SJSA1 (cell line): ENCODE results near the gene SAFB. TPM values are rescaled to one million over a fixed set of nuclear protein-coding genes. Genes with fewer than 3 reads are reported as not detected.

ENCODE experiments used
- DNase-seq, 2 experiments: peaks; one replicate each; pipeline ENCODE4 v3.0.0-alpha.2; 2015 to 2020; ENCODE audit warnings: low spot score in 2 of 2, low read depth in 1 of 2
- H3K27ac ChIP-seq: fragments of 250-450 bp; sonication (Bioruptor Pico); 2 replicates; pipeline ENCODE4 v1.5.1; 2020; ENCODE audit warnings: mild to moderate bottlenecking, moderate library complexity
- H3K27me3 ChIP-seq: fragments of 250-450 bp; sonication (Bioruptor Pico); replicated peaks from 2 replicates; pipeline ENCODE4 v1.5.1; 2020; ENCODE audit warnings: mild to moderate bottlenecking, moderate library complexity
- H3K36me3 ChIP-seq: fragments of 250-450 bp; sonication (Bioruptor Pico); 2 replicates; pipeline ENCODE4 v1.5.1; 2020; ENCODE audit warnings: mild to moderate bottlenecking
- H3K4me1 ChIP-seq: fragments of 250-450 bp; sonication (Bioruptor Pico); replicated peaks from 2 replicates; pipeline ENCODE4 v1.6.1; 2021; ENCODE audit warnings: mild to moderate bottlenecking
- H3K4me3 ChIP-seq: fragments of 250-450 bp; sonication (Bioruptor Pico); 2 replicates; pipeline ENCODE4 v1.5.1; 2020; ENCODE audit warnings: mild to moderate bottlenecking
- H3K9me3 ChIP-seq: fragments of 250-450 bp; sonication (Bioruptor Pico); replicated peaks from 2 replicates; pipeline ENCODE4 v1.5.1; 2020; ENCODE audit warnings: mild to moderate bottlenecking
- total RNA-seq: library from RNA; depleted of rRNA; stranded (reverse); fragments of >200 nt; shearing (Covaris generic); gene quantifications from 2 replicates; pipeline ENCODE4 v1.2.3, GENCODE V29; 2014

Gene SAFB
- total RNA-seq, 1 experiment from 2014 or later = 41.0 TPM

- no peak for DNase-seq
- H3K4me1 ChIP-seq = no peaks in the 10 kb centered on the region
- H3K4me3 ChIP-seq = no peak overlapping the region
- H3K27me3 ChIP-seq = no peaks in the 10 kb centered on the region
- no peak overlapping the region for H3K27ac ChIP-seq
- H3K9me3 ChIP-seq = no peaks in the 10 kb centered on the region
- H3K36me3 ChIP-seq = peaks cover 92% of the 10 kb centered on the region
Measured at GRCh38 chr19:5590151-5590864, 32.6 kb upstream of the SAFB start.

GRCh38 chr19:5590865-5591154 lies 32.1 kb upstream of the SAFB start:
- DNase-seq = no peak
- no peaks in the 10 kb centered on the region for H3K9me3 ChIP-seq
- no peaks in the 10 kb centered on the region for H3K4me1 ChIP-seq
- no peaks in the 10 kb centered on the region for H3K27me3 ChIP-seq
- peaks cover 97% of the 10 kb centered on the region for H3K36me3 ChIP-seq
- no peak overlapping the region for H3K27ac ChIP-seq
- H3K4me3 ChIP-seq = no peak overlapping the region

GRCh38 chr19:5591476-5591875 lies 31.4 kb upstream of the SAFB start:
- H3K36me3 ChIP-seq = peaks cover 97% of the 10 kb centered on the region
- no peak overlapping the region for H3K4me3 ChIP-seq
- H3K27ac ChIP-seq = no peak overlapping the region
- no peaks in the 10 kb centered on the region for H3K9me3 ChIP-seq
- no peaks in the 10 kb centered on the region for H3K27me3 ChIP-seq
- no peak for DNase-seq
- no peaks in the 10 kb centered on the region for H3K4me1 ChIP-seq

- Histone ChIP-seq H3K36me3 (peaks cover 99% of the 10 kb centered on the region), H3K4me1 (no peaks in the 10 kb centered on the region), H3K27ac (no peak overlapping the region), H3K9me3 (no peaks in the 10 kb centered on the region), H3K4me3 (no peak overlapping the region), H3K27me3 (no peaks in the 10 kb centered on the region)
- no peak for DNase-seq
Measured at GRCh38 chr19:5592531-5593342, 30.1 kb upstream of the SAFB start.

- DNase-seq = no peak
- Histone ChIP-seq H3K4me1 (no peaks in the 10 kb centered on the region), H3K27me3 (no peaks in the 10 kb centered on the region), H3K9me3 (no peaks in the 10 kb centered on the region), H3K36me3 (peaks cover 98% of the 10 kb centered on the region), H3K4me3 (no peak overlapping the region), H3K27ac (no peak overlapping the region)
Measured at GRCh38 chr19:5593343-5594255, 29.3 kb upstream of the SAFB start.

- Histone ChIP-seq H3K27ac (no peak overlapping the region), H3K9me3 (no peaks in the 10 kb centered on the region), H3K4me3 (no peak overlapping the region), H3K4me1 (no peaks in the 10 kb centered on the region), H3K27me3 (no peaks in the 10 kb centered on the region), H3K36me3 (peaks cover 98% of the 10 kb centered on the region)
- DNase-seq = no peak
Measured at GRCh38 chr19:5594521-5594950, 28.3 kb upstream of the SAFB start.

GRCh38 chr19:5595129-5595528 lies 27.8 kb upstream of the SAFB start:
- Histone ChIP-seq H3K36me3 (peaks cover 96% of the 10 kb centered on the region), H3K27ac (no peak overlapping the region), H3K4me1 (no peaks in the 10 kb centered on the region), H3K4me3 (no peak overlapping the region), H3K27me3 (no peaks in the 10 kb centered on the region), H3K9me3 (no peaks in the 10 kb centered on the region)
- no peak for DNase-seq

GRCh38 chr19:5595745-5596144 lies 27.1 kb upstream of the SAFB start:
- no peaks in the 10 kb centered on the region for H3K27me3 ChIP-seq
- no peak overlapping the region for H3K4me3 ChIP-seq
- no peak overlapping the region for H3K27ac ChIP-seq
- peaks cover 96% of the 10 kb centered on the region for H3K36me3 ChIP-seq
- H3K9me3 ChIP-seq = no peaks in the 10 kb centered on the region
- no peak for DNase-seq
- H3K4me1 ChIP-seq = no peaks in the 10 kb centered on the region

GRCh38 chr19:5600797-5601196 lies 22.1 kb upstream of the SAFB start:
- no peaks in the 10 kb centered on the region for H3K9me3 ChIP-seq
- H3K4me1 ChIP-seq = no peaks in the 10 kb centered on the region
- H3K27ac ChIP-seq = no peak overlapping the region
- H3K27me3 ChIP-seq = no peaks in the 10 kb centered on the region
- no peak overlapping the region for H3K4me3 ChIP-seq
- DNase-seq = no peak
- H3K36me3 ChIP-seq = peaks cover 93% of the 10 kb centered on the region

- Histone ChIP-seq H3K4me3 (no peak overlapping the region), H3K9me3 (no peaks in the 10 kb centered on the region), H3K36me3 (peaks cover 94% of the 10 kb centered on the region), H3K27me3 (no peaks in the 10 kb centered on the region), H3K27ac (no peak overlapping the region), H3K4me1 (no peaks in the 10 kb centered on the region)
- DNase-seq = no peak
Measured at GRCh38 chr19:5603626-5604025, 19.3 kb upstream of the SAFB start.

- Histone ChIP-seq H3K9me3 (no peaks in the 10 kb centered on the region), H3K36me3 (peaks cover 95% of the 10 kb centered on the region), H3K27me3 (no peaks in the 10 kb centered on the region), H3K4me1 (no peaks in the 10 kb centered on the region), H3K27ac (no peak overlapping the region), H3K4me3 (no peak overlapping the region)
- DNase-seq = no peak
Measured at GRCh38 chr19:5605362-5605761, 17.5 kb upstream of the SAFB start.

GRCh38 chr19:5607318-5608275 lies 15.3 kb upstream of the SAFB start:
- Histone ChIP-seq H3K4me1 (no peaks in the 10 kb centered on the region), H3K27me3 (no peaks in the 10 kb centered on the region), H3K27ac (no peak overlapping the region), H3K9me3 (no peaks in the 10 kb centered on the region), H3K4me3 (no peak overlapping the region), H3K36me3 (peaks cover 91% of the 10 kb centered on the region)
- no peak for DNase-seq

GRCh38 chr19:5608291-5608690 lies 14.6 kb upstream of the SAFB start:
- H3K4me3 ChIP-seq = no peak overlapping the region
- H3K36me3 ChIP-seq = peaks cover 91% of the 10 kb centered on the region

More at GRCh38 chr19:5608291-5608690, 14.6 kb upstream of the SAFB start:
- Histone ChIP-seq H3K9me3 (no peaks in the 10 kb centered on the region), H3K4me1 (no peaks in the 10 kb centered on the region), H3K27me3 (no peaks in the 10 kb centered on the region), H3K27ac (no peak overlapping the region)
- DNase-seq = no peak
